Germinal center (tissue), 1 donor: ENCODE results near the gene G0S2.

Experiments
- DNase-seq: peaks from one replicate; pipeline ENCODE4 v3.0.0; 2012; ENCODE audit warnings: mixed read lengths, low spot score

Gene G0S2

DNA sequence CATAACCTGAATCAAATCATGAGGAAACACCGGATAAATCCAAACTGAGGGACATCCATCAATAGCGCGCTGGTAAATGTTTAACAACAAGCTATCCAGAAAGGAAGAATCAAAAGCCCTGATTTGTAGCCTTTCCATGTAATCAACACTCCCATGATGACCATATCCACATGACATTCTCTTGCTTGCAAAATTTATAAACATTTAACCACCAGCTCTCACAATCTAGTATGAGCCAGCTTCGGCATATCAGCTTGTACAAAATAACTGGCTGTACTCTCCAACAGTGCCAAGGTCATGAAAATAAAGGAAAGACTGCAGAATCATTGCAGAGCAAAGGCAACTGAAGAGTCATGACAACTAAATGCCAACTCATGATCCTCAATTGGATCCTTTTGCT is 45.1 kb downstream of the G0S2 start:
- no peak for DNase-seq

DNA sequence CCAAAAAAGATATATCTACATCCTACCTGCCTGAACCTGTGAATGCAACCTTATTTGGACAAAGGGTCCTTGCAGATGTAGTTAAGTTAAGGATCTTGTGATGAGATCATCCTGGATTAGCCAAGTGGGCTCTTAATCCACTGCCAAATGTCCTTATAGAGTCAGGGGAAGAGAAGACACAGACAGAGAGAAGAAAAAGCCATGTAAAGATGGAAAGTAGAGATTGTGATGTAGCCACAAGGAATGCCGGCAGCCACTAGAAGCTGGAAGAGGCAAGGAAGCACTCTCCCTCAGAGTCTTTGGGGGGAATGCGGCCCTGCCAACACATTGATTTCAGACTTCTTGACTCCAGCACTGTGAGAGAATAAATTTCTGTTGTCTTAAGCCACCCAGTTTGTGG is 45.6 kb downstream of the G0S2 start:
- DNase-seq: no peak

GRCh38 chr1:209721323-209721722 is 46.1 kb downstream of the G0S2 start:
- no peak for DNase-seq

- DNase-seq: no peak
These were observed 48.1 kb downstream of the G0S2 start for GRCh38 chr1:209723265-209723664.

DNA sequence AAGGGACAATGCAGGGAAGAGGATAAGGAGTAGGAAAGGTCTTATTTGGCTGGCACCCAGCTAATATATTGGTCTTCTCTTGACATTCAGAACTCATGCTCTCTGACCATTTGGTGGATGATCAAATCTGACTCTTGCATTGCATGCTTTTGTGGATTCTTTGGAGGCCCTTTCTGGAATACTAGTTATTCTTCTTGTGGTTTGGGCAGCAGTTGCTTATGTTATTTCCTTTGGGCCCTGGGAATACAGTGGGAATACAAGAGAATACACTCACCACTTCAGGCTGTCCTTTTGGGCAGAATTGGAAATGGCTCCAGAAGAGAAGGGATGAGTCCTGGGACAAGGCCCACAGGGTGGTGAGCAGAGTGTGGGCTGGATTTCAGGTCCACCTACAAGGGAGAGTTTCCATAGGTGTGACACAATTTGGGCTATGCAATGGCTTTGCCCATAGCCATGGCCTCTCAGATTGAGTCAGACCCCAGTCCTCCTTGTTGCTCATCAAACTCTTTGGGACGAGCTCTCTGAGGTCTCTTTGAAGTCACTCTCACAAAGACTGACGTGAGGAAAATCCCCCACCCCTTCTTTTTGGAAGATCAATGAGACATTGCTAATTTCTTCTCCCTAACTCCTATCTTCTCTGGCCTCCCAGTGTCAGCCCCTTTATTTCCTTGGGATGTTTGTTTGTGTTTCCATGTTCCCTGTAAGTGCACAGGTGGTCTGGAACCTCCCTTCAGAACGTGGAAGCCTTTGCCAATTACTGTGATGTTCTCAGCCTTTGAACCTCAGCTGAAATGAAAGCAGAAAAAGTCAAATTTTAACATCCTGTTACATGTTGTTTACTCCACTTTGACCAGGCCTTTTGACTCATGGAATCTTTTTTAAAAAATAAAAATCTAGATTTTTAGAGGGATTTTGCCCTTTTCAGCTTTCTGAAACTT is 48.8 kb downstream of the G0S2 start:
- DNase-seq: no peak
